ENCODE data around the gene EEFSEC.

The EEFSEC gene

GRCh38 chr3:128433837-128434165, 280.5 kb downstream of the EEFSEC start:
- no peak for DNase-seq

GRCh38 chr3:128434524-128434923, 281.2 kb downstream of the EEFSEC start:
- DNase-seq, result no peak

DNA sequence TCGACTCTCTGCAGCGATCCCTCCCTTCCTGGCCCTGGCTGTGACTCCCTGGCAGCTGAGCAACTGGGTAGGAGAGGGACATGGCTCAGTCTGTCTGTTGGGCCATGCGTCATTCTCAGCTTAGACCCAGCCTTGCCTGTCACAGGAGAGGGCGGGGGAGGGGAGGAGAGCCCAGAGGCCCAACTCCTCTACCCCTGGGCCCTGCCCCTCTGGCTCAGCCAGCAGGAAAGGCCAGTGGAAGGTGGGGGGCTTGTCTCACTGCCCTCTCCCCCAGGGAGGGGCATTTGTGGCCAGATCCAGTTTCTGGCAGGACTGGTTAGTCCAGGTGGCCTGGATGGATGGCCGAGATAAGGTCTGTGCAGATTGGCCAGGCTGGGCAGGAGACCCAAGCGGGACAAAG, 281.8 kb downstream of the EEFSEC start:
- DNase-seq, result no peak

DNA sequence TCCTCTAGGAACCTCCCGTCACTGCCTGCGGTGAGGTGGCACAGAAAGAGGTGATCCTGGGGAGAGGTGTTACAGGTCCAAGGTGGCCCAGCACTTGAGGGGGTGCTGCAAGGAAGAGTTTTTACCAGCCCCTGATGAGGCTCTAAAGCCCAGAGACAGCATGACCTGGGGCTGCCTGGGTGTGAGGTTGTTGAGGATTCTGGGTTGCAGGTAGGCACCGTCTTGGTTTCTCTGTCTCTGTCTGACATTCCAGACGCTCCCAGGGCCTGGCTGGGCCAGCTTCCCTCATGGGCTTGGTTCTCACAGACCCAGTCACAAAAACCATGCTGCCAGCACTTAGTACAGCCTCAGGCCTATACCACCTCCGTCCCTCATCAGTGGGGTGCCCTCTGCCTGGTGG, 282.3 kb downstream of the EEFSEC start:
- DNase-seq, result no peak

GRCh38 chr3:128436214-128436613, 282.9 kb downstream of the EEFSEC start:
- no peak for DNase-seq

DNA sequence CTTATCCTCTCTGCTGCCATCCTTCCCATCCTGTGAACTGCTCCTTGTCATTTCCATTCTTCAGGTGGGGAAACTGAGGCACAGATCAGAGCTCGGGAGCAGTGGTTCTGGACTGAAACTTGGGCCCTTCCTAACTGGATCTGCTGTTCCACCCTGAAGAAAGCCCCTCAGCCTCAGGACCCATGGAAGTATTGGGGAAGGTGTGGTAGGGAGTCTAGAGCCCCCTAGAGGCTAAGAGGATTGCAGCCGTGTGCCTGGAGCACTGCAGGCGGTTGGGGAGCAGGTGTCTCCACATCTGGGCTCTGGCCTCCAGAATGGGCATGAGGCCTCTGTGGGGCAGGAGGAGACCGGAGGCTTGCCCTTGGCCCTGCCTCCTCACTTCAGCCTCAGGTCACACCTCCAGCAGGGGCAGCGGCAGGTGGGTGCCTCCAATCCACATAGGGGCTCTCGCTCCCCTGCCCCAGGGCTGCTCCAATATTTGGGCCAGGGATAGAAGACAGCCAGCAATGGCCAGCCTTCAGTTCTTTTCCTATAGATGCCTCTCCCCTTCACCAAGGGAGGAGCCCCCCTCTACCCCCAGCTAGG, 285.3 kb downstream of the EEFSEC start:
- no peak for DNase-seq

DNA sequence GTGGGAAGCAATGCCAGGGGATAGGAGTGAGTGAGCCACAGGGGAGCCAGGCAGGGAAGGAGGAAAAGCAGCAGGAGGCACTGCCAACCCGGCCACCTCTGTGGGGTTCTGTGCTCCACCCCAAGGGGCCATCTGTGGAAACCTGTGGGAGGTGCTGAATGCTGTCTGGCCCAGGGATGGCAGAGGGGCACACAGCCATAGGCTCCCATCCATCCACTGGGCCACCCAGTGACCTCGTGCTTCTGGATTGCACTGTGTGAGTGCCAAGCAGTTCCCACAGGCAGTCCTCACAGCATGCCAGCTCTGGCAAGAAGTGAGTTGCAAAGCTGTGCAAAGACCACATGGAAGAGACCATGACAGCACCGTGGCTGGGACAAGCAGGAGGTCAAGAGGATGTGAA, 285.9 kb downstream of the EEFSEC start:
- no peak for DNase-seq

GRCh38 chr3:128442070-128442469, 288.8 kb downstream of the EEFSEC start:
- DNase-seq, result no peak

- DNase-seq, result no peak
Observed at GRCh38 chr3:128442949-128443348, 289.7 kb downstream of the EEFSEC start.

GRCh38 chr3:128443771-128444170, 290.5 kb downstream of the EEFSEC start:
- DNase-seq, result no peak

DNA sequence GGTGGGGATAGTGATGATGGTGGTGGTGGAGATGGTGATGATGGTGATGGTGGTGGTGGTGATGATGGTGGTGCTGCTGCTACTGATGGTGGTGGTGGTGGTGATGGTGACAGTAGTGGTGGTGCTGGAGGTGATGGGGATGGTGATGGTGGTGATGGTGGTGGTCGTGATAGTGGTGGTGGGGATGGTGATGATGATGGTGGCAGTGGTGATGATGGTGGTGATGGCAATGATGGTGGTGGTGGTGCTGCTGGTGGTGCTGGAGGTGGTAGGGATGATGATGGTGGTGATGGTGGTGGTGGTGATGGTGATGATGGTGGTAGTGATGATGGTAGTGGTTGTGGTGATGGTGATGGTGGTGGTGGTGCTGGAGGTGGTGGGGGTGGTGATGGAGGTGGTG, 292.1 kb downstream of the EEFSEC start:
- no peak for DNase-seq

GRCh38 chr3:128446821-128447220, 293.5 kb downstream of the EEFSEC start:
- no peak for DNase-seq

GRCh38 chr3:128447561-128448013, 294.3 kb downstream of the EEFSEC start:
- DNase-seq, result no peak

GRCh38 chr3:128448491-128448890, 295.2 kb downstream of the EEFSEC start:
- DNase-seq, result no peak

DNA sequence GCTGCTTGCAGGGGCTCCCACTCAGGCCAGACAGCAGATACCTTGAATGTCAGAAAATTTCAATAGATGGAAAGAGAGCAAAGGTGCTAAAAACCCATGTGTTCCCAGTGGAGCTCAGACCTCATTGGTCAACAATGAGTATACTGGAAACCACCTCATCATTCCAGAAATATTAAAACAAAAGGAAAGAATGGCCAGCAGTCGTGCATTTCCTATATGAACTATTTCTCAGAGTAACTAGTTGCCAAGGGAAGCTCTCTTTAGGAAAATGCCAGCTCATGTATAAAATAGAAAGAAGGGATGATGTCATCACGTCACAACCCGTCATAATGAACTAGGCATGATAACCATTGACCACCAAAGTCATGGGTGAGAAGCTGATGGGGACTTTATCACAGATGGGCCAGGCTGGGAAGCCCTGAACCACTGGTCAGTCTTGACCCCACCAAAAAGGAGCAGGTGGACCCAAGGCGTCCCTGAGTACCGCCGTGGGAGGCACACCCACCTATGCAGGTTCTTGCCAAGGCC, 295.9 kb downstream of the EEFSEC start:
- DNase-seq, result no peak

- DNase-seq, result no peak
Observed at GRCh38 chr3:128452120-128452519, 298.8 kb downstream of the EEFSEC start.

- no peak for DNase-seq
Observed at GRCh38 chr3:128452678-128453275, 299.5 kb downstream of the EEFSEC start.

GRCh38 chr3:128453501-128454309, 300.4 kb downstream of the EEFSEC start:
- no peak for DNase-seq

- no peak for DNase-seq
Observed at GRCh38 chr3:128454310-128454618, 301.0 kb downstream of the EEFSEC start.

DNA sequence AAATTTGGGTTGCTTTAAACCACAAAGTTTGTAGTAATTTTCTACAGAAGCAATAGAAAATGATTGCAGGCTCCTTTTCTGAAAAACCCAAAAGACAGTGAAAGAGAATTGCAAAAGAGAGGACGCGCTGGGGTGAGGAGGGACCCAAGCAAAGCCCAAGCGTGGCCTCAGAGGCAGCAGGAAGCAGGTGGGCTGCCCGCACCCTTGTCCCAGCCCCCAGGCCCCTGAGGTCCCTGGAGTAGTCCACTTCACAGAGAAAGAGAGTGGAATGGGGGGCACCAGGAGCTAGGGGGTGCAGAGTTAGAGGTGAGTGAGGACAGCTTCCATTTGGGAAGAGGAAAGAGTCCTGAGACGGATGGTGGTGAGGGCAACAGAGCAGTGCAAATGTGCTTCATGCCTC, 301.8 kb downstream of the EEFSEC start:
- DNase-seq, result no peak

- no peak for DNase-seq
Observed at GRCh38 chr3:128455786-128456748, 302.8 kb downstream of the EEFSEC start.

DNA sequence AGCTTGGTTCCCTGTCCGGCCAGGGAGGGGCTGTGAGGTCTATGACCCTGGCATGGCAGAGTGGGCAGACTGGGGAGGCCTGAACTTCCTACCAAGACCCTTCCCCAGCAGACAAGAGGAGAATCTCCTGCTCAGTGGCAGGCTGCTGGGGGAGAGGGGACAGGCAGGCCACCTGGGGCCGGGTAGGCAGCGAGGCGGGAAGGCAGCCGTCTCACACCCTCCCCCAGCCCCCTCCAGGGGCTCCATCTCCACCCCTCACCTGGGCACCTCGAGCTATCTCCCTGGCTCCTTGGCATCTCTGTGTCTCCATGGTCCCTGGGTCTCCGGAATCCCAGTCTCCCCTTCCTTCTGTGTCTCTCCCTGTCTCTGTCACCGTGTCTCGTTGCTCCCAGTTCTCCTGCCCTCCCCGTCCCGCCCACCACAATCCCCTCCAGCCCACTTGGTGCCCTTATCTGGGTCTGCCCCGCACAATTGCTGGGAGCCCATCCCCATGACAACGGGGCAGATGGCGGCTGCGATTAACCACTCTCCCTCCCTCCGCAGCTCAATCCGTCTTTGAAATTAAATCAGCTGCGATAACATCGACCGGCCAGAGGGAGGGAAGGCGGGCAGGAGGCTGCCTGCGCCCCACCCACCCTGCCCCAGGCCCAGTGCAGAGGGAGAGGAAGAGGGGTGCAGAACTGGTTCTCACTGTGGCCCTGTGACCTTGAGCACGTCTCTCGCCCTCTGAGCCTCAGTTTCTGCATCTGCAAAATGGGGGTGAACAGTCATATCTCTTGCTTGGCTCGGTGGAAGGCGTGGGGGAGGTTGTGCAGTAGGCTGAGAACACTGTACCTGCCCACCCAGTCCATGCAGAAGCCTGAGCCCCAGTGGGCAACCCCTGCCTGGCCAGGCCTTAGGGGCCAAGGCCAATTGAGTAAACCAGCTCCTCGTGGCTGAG, 303.8 kb downstream of the EEFSEC start:
- no peak for DNase-seq

Measured in SHP77 (cell line).